SHP77 (cell line): ENCODE data around the gene UGT2B17.
A peak's percentile ranks its signal among the peaks of the same experiment; 100 is the strongest.
"Not testable (repeated sequence)": the region's sequence is repeated elsewhere in the genome, so short reads cannot be mapped to it uniquely, and the experiment has no call there.

ENCODE experiments used
- DNase-seq, 2 experiments: peaks; one replicate each; lab custom pipeline; 2025; lab: John Stamatoyannopoulos, UW

UGT2B17 gene

DNA sequence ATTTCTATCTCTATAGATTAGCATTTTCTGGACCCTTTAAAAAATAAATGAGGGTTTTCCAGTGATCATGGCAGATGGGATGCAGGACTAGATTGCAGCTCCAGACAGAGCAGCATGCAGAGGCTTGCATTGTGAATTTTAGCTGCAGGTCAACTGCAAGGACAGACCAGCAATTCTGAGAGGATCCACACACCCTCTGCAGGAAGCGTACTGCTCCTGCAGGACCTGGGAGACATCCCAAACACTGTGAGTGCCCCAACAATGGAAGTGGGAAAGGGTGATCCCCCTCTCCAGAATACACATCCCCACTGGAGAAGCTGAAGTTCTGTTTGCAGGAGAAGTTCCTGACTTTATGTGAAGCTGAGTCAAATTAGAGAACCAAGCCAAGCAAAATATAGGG is 7.1 kb downstream of the UGT2B17 start:
- not testable (repeated sequence) for DNase-seq

DNA sequence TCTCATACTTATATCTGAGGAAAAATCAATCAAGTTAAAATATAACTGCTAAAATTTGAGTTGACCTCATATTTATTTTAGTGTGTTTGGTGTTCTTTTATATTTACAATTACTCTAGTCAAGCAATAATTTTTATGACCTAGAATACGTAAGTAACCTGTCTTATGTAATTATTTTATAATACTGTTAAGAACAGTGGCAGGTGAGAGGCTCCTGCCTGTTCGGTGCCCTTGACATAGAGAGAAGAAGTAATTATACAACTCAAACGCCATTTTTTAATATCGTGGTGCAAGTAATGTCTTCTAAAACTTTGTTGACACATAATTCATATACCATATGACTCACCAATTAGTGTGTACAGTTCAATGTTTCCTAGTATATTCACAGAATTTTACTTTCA is 7.6 kb downstream of the UGT2B17 start:
- not testable (repeated sequence) for DNase-seq

DNA sequence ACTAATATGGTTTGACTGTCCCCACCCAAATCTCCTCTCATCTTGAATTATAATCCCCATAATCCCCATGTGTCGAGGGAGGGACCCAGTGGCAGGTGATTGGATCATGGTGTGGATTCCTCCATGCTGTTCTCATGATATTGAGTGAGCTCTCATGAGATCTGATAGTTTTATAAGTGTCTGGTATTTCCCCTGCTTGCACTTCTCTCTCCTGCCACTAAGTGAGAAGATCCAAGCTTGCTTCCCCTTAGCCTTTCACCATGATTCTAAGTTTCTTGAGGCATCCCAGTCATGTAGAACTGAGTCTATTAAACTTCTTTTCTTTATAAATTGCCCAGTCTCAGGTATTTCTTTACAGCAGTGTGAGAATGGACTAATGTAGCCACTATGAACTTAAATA is 9.8 kb downstream of the UGT2B17 start:
- not testable (repeated sequence) for DNase-seq

DNA sequence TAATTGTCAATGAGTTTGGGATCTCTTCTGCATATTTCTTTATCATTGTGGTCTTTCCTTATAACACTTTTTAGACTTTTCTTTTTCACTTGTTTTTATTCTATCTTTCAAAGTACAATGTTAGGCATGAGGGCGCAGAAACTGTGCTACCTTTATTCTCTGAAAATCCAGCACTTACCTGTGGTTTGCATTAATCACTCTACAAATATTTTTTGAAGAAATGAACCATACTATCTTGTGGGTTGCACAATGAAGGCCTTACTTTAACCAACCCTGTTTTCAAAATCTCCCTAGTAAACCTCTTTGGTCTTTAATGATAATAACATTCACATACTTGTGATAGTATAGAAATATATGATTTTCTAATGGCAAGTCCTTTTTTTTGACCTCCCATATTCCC is 11.0 kb downstream of the UGT2B17 start:
- not testable (repeated sequence) for DNase-seq

DNA sequence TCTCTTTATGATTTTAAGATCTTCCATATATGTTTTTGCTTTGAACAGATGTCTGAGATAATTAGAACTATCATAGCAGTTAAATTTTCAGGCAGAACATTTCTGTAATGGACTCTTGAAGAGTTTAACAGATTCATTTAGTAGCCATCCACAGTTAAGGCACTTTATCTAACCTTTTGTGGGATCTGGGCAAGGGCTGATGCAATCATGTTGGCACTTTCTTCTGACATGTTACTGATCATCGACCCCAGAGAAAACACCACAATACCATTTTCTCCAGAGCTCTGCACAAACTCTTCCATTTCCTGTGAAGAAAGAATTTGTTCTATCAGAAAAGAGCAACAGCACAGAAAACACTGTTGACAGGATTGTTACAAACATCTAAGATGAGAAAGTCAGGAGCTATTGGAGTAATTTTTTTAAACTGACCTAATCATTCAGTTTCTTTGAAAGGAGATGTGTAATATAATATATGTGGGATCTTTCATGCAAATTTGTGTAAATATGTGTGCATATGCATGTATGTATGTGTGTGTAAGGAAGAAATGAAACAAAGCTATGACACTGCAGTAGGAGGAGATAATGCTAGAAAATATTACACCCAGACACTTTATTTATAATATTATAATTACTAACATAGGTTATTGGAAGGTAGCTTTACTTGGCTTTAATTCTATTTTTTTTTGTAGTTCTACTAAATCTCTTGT is 15.6 kb downstream of the UGT2B17 start:
- DNase-seq: not testable (repeated sequence)

- not testable (repeated sequence) for DNase-seq
Observed at GRCh38 chr4:68553830-68554229, 22.3 kb downstream of the UGT2B17 start.

- not testable (repeated sequence) for DNase-seq
Observed at GRCh38 chr4:68552818-68553811, 23.0 kb downstream of the UGT2B17 start.

- not testable (repeated sequence) for DNase-seq
Observed at GRCh38 chr4:68542742-68543141, 33.4 kb downstream of the UGT2B17 start.

DNA sequence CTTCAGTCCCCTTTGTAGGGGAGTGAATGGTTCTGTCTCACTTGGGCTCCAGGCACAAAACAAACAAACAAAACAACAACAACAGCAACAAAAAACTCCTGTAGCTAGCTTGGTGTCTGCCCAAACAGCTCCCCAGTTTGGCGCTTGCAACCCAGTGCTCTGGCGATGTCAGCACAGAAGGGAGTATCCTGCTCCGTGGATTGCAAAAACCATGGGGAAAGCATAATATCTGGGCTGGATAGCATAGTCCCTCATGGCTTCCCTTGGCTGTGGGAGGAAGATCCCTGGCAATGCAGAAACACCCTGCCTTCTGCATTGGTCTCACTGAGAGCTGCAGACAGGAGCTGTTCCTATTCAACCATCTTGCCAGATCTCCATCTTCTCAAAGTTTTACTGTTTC is 39.7 kb downstream of the UGT2B17 start:
- no peak for DNase-seq

DNA sequence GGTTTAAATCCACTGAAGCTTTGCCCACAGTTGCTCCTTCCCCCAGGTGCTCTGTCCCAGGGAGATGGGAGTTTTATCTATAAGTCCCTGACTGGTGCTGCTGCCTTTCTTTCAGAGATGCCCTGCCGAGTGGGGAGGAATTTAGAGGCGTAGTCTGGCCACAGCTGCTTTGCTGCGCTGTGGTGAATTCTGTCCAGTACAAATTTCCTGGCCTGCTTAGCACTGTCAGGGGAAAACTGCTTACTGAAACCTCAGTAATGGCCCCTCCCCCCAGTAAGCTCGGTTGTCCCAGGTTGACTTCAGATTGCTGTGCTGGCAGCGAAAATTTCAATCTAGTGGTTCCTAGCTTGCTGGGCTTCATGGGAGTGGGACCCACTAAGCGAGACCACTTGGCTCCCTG is 40.1 kb downstream of the UGT2B17 start:
- no peak for DNase-seq

DNA sequence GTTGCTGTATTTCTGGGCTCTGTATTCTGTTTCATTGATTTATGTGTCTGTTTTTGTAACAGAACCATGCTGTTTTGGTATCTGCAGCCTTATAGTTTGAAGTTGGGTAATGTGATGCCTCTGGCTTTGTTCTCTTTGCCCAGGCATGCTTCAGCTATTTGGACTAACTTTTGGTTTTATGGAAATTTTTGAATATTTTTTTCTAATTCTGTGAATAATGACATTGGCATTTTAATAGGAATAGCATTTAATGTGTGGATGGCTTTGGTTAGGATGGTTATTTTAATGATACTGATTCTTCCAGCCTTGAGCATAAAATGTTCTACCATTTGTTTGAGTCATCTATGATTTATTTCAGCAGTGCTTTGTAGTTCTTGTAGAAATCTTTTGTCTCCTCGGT is 53.9 kb downstream of the UGT2B17 start:
- DNase-seq: not testable (repeated sequence)

- no peak for DNase-seq
Observed at GRCh38 chr4:68520985-68521384, 55.1 kb downstream of the UGT2B17 start.

DNA sequence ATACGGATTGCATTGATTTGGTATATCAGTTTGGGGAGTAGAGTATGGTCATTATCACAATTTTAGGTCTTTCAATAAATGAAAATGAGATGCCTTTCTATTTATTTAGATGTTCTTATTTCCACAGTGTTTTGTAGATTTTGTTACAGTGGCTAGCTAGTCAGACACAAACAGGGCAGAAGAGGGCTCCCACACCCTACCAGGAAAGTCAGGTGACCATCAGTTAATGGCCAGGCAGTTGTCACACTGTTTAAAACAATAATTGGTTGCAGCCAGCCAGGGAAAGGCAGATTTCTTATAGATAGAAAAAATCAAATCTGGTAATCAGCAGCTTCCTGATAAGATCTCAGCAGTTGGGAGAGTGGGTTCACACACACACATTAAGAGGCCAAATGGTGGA is 57.2 kb downstream of the UGT2B17 start:
- DNase-seq: no peak

- not testable (repeated sequence) for DNase-seq
Observed at GRCh38 chr4:68505452-68505851, 70.7 kb downstream of the UGT2B17 start.

DNA sequence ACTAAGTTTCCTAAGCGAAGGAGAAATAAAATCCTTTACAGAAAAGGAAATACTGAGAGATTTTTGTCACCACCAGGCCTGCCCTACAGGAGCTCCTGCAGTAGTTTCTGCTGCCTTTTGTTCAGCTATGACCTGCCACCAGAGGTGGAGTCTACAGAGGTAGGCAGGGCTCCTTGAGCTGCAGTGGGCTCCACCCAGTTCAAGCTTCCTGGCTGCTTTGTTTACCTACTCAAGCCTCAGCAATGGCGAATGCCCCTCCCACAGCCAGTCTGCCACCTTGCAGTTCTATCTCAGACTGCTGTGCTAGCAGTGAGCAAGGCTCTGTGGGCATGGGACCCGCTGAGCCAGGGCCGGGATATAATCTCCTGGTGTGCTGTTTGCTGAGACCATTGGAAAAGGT is 71.3 kb downstream of the UGT2B17 start:
- not testable (repeated sequence) for DNase-seq

GRCh38 chr4:68503462-68503861 is 72.7 kb downstream of the UGT2B17 start:
- DNase-seq: not testable (repeated sequence)

GRCh38 chr4:68499021-68499420 is 77.1 kb downstream of the UGT2B17 start:
- no peak for DNase-seq

GRCh38 chr4:68498413-68499007 is 77.6 kb downstream of the UGT2B17 start:
- peak; percentile 37 to 44 for DNase-seq

- DNase-seq: no peak
Observed at GRCh38 chr4:68494688-68495087, 81.4 kb downstream of the UGT2B17 start.

- peak in 1 of 2 experiments; percentile 1 for DNase-seq
Observed at GRCh38 chr4:68490826-68491457, 85.2 kb downstream of the UGT2B17 start.

DNA sequence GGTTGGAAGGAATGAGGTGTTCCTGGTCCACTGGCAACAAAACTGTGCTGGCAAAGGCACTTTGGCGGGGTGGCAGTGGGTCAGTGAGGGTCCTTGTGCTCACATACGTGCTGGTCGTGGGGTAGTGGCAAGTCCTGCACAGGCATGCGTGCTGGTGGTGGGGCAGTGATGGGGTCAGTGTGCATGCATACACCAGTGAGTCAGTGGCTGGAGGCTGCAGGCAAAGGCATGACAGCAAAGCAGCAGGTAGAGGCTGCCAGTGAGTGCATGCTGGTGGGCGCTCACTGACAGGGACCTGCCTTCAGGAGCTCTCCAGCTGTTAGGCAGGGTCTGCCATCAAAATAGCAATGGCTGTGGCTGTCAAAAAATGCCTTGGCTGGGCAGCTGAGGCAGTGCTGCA is 86.8 kb downstream of the UGT2B17 start:
- no peak for DNase-seq
